Amygdala (tissue), 56 donors: Measurements from ENCODE around the gene MED1.
A peak's percentile ranks its signal among the peaks of the same experiment; 100 is the strongest.
"Not testable (repeated sequence)": the region's sequence is repeated elsewhere in the genome, so short reads cannot be mapped to it uniquely, and the experiment has no call there.

Experiments
- DNase-seq, 56 donors: peaks; one replicate each; lab custom pipeline; 2025; lab: John Stamatoyannopoulos, UW

MED1 gene

DNA sequence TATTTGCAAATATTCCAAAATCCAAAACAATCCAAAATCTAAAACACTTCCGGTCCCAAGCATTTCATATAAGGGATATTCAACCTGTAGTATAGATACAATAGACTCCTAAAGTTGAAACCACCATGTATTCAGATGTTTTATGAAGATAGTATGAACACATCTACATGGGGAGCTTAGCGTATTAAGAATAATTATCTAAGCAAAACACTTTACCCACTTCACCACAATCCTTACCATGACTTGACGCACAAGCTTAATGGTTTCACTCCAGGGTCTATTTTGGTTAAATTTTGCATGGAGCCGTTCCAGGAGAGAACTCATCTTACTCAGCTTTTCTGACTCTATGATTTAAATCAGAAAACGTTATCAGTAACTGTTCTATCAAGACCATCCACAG, 3.5 kb downstream of the MED1 start:
- DNase-seq: no peak

DNA sequence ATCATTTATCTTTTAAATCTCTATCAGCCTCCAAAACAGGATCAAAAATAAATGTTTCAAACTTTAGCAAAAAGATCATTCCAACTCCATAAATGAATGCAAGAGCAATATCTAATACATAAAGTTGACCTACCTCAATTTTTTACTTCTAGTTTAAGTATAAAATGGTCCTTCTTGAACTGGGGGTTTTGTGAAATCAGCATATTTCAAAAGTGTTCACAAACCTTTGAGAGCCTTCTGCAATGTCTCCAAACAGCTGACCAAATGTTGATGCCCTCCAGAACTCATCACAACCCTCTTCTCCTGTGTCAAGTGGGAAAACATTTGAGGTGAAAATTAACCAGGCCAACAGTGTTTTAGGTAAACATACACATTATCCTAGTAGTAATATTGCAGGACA, 7.7 kb downstream of the MED1 start:
- DNase-seq: no peak

DNA sequence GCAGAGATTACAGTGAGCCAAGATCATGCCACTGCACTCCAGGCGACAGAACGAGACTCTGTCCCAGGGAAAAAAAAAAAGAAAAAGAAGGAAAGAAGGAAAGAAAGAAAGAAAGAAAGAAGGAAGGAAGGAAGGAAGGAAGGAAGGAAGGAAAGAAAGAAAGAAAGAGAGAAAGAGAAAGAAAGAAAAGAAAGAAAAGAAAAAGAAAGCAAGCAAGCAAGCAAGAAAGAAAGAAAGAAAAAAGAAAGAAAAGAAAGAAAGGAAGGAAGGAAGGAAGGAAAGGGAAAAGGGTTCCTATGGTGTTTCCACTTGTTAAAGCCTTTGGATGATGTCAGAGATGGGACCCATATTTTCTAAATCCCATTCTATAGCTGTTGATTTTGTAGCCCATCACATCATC, 11.2 kb downstream of the MED1 start:
- not testable (repeated sequence) for DNase-seq

DNA sequence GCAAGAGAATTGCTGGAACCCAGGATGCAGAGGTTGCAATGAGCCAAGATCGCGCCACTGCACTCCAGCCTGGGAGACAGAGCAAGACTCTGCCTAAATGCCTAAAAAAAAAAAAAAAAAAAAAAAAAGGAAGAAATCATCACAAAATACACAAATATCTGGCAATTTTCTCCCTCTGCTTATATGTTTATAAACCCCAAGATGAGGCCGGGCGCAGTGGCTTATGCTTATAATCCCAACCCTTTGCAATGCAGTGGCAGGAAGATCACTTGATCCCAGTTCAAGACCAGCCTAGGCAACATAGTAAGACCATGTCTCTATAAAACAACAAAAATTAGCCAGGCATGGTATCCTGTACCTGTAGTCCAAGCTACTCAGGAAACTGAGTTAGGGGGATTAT, 21.5 kb downstream of the MED1 start:
- no peak for DNase-seq

DNA sequence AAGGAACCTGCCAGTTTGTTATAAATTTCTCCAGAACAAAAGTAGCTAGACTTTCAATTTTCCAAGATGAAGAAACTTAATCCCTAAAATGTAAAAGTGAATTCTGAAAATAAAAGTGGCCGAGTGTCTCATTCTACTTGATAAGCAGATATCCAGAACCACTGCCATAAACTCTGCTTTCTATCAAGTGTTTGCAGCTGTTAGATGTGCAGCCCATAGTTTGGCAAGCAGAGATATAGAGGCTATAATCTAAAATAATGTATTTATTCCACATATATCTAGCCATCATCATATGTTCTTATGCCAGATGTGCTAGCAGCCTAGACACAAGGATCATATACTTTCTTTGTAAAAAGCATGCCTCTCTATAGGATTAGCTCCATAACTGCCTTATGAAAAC, 34.9 kb downstream of the MED1 start:
- DNase-seq: no peak

DNA sequence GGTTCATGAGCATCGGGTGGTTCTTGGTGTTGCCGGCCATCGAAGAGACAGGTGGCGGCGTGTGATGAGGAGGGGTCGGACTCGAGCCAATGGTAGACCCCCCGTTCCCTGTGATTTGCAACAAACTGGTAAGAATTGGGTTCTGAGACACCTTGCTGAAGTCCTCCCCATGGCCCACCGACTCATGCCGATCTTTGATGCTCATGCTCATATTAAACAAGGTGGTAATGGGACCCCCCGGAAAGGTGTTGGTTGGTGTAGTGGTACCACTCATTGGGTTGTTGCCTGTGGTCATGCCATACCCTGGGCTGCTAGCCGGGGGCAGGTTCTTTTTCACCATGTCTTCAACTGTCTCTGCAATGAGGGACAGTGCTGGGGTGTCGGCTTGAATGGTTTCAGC, 40.8 kb downstream of the MED1 start:
- no peak for DNase-seq

DNA sequence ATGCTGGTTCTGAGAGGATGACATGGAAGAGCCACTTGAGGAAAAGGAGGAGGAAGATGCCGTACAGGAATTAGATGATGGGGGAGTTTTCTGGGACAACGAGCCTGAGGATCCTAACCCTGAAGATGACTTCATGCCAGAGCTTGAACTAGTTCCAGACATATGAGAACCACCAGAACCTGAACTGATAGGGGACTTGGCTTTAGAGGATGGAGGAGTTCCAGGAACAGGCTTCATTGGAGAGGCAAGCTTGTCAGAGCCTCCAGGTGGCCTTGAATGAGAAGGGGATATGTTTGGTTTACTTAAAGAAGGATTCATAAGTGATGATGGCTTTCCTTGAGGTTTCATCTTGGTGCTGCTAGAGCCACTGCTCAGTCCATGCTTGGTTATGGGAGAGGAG, 42.7 kb downstream of the MED1 start:
- no peak for DNase-seq

DNA sequence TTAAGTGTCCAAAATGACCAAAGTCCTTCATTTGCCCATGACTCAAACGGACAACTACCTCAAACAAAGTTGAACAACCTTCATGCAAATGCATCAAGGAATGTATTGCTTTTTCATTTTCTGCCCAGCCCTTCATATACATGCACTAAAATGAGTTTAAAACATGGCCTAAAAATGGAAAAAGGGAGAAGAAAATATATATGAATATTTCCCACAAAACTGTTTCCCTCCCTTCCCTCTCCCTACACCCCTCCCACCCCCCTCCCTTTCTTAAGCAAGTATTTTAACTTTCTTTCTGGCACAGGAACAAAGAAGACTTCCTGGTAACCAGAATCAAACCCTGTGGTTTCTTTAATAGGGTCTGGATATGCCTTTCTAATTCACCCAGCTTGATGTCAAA, 44.1 kb downstream of the MED1 start:
- no peak for DNase-seq

DNA sequence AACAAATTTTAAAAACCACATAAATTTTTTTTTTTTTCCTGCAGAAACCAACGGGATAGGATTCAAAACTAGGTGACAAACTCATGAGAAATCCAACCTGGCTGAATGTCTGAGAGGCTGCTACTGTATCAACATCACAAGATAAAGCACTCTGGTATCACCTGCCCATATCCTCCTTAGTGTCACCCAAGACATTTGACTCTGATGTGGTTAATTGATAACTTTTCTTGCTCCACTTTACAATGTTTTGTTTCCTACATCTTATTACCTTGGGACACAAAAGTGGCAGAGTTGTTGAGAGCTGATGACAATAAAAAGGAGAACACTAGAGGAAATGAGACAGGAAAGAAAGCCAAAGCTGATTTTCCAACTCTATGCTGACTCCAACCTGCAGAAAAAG, 45.6 kb downstream of the MED1 start:
- no peak for DNase-seq

DNA sequence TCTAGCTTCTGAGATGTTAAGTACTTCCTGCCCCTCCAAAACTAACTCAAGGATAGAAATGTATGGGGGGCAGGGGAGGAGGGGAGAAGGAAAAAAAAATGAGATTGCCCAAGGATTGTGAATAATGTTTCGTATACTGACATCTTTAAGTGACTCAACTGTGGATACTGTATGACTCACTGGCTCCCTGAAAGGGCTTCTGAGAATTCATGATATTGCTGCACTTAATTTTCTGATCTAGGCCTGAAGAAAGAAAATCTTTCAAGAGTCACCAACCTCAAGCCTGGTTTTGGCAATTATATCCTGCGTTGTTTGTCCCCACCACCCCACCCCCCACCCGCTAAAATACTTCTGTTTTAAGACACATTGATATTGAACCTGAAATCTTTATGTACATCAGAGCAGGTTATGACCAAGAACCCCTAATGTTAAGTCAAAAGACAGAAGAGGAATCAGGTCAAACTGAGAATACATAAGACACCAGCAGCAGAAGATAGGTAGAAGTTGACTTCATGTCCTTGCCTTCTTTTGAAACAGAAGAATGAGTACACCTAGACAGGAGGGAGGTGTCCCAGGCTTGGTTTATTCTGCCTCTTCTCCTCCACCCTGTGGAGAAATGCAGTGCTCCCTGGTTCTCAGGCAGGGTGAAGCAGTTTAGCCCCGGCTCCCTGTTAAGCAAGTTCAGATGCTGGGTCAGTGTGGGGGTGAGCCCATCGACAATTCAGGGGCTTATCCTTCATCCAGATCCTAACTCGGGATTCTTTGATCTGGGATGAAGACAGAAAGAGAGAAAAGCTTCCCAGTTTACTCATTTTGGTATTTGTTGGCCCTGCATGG, 46.3 kb downstream of the MED1 start:
- no peak for DNase-seq

DNA sequence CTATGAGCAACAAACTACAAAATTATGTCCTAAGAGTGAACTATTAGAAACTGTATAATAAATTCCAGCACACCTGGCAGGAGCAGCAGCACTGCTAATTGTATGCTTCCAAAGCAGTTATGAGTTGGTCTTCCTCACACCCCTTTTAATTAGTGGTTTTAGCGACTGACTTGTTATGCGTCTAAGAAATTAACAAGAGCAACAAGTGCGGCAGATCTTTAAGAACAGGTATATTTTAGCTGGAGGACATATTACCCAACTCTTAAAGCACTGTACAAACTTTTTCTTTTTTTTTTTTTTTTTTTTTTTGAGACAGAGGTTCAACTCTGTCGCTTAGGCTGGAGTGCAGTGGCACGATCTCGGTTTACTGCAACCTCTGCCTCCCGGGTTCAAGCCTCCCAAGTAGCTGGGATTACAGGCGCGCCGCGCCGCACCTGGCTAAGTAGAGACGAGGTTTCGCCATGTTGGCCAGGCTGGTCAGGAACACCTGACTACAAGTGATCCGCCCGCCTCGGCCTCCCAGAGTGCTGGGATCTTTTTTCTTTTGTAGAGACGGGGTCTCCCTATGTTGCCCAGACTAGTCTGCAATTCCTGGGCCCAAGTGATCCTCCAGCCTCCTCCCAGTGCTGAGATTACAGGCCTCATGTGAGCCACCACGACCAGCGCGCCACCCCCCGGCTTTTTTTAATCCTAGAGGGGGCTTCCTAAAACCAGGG, 48.0 kb downstream of the MED1 start:
- no peak for DNase-seq

DNA sequence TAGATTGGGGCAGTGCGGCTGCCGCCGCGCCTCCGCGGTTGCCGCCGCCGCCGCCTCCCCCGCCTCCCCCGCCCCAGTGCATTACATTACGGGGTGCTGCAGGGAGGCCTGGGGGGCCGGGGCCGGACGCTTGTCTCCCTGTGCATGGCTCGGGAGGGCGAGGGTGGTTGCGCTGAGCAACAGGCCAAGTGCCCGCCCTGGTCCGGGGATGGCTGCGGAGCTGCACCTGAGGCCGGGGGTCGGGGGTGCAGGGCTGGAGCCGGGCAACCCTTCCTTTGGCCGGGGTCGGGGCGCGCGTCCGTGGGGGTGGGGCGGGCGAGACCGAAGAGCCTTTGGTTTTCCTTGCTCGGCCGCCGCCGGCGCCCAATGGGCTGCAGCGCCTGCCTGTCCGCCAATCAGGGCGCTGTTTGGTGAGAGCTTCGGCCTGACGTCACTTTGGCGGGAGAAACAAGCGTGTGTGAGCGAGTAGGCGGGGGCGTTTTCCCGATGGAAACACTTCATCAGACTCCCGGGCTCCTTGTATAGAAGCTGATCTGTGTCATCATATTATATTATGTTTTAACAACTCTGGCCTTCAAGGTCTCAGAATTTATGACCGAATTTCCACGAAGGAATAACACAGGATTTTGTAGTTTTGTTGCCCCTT, 48.7 kb downstream of the MED1 start:
- peak; percentile 20 to 96 (median 86) for DNase-seq

DNA sequence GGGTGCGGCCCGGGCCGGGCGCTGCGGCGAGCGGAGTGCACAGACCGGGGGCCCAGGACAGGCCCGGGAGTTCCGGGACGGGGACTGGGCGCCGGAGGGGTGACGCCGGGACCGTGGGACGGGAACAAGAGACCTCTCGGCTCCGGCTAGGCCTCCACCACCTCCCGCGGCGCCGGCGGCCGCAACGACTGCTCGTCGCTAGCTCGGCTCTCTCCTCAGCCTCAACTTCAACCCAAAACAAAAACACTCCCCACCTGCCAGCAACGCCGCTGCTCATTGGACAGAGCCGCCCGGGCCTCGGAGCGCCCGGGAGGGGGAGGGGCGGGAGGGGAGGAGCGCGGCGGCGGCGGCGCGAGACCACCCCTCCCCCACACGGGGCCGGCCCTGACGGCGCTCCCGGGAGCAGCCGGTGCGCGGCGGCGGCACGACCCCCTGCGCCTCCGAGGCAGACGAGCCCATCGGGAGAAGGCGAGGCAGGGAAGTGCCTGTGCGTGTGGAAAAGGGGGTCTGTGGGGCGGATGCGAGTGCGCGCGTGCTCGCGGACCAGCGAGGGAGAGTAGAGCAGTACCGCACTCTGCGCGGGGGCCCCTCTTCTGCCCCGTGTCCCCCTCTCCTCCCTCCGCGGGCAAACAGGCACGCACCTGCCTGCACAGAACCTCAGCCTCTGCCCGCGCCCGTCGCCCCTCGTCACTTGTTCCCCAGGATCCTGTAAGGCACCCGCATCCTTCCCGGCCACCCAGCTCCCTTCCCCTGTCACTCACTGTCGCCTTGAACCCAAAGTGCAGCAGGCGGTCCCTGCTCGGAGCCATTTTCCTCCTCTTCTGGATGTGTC, 49.4 kb downstream of the MED1 start, which contains the start of gene FBXL20:
Gene FBXL20 (minus strand): TSS at position 215 of the 832 bp plus-strand sequence. CDS start 224 bp downstream, outside the sequence.
- peak; percentile 33 to 91 (median 80) for DNase-seq

DNA sequence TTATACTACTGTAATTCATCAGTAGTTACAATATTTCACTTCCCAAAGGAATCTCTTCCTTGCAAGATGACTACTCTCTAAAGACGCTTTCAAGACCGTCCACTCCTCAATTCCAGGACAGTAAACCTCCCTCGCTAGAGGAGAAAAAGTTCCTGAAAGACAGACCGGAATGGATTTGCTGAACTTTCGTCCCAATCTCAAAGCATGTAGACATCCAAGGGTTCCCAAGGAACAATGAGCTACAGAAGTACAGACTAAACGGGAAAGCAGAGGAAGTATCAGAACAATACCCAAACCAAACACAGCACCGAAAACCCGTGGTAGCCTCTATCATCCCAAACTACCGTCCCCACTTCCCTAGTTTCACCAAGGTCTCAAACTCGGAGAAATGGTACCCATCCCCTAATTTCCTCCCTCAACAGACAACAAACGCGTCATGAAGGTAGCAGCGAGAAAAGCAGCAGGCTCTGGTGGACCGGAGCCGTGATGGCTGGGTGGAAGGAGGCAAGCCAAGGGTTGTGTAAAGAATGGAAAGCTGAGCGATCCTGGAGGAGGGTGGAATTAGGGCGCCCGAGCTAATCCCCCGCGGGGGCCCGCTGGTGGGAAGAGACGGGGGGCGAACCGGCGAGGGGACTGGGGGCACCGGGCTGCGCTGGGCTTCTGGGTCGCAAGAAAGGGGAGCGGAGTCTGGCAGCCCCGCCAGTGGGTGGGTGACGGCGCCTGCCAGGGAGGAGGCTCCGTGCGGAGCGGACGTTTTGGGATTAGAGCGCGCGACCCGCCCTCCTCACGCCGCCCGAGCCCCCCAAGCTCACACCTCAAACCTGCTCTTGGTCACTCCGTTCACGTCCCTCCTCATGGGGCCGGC, 50.3 kb downstream of the MED1 start:
- DNase-seq: peak in 16 of 56 donors; percentile 2 to 66 (median 35)

DNA sequence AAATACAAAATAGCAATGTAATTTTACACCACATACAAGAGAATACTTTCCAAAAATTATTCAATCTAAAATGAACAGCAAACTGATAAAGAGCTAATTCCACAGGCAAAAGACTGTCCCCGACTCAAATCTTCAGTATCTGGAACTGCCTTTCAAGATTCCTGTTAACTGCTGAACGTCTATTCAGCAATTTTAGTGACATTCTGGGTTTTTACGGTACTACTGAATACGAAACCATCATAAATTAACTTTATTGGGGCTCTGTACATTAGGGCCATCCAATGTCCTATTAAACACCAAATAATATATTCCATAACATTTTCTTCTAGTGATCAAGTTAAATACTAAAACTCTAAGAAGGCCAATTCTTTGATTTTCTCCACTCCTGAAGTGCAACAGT, 51.3 kb downstream of the MED1 start:
- DNase-seq: no peak

DNA sequence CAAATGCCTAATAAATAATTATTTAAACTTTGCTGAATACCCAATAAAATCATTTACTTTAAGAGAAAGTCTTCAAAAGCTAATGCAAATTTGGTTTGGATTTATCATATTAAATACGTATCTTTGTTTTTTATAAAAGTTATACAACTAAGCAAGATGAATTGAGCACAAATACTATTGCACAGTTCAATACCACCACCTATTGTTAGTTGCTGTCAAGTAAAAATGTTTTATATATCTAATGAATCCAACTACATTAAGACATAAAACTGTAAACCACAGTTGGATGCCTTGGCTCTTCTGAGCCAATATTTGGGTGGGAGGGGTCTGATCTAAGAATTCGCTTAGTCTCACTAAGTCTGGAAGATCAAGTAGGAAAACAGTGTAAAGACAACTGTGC, 57.3 kb downstream of the MED1 start:
- DNase-seq: no peak

DNA sequence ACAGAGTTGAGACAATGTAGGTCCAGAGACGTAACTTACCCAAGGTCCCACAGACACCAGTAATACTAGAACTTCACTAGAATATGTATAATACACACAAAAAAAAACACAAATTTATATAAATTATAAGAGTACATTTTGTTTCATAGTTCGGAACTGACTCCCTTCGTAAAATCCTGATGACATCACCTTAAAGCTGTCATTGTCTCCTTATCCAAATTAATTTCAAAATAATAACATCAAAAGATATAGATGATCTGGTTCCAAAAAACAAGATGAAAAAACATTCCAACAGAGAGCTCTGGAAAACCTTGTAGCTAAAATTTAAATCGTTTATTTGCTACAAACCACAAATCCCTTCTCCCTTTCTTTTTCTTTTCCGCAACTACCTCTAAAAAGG, 59.6 kb downstream of the MED1 start:
- DNase-seq: no peak

DNA sequence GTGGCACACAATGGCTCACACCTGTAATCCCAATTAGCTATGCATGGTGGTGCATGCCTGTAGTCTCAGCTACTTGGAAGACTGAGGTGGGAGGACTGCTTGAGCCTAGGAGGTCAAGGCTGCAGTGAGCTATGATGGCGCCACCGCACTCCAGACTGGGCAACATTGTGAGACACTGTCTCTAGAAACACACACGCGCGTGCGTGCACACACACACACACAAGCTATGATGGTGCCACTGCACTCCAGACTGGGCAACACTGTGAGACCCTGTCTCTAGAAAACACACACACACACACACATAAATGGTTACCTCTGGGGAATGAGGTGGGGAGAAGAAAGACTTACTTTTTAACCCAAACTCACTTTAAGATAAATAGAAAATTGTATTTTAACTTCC, 66.0 kb downstream of the MED1 start:
- no peak for DNase-seq

DNA sequence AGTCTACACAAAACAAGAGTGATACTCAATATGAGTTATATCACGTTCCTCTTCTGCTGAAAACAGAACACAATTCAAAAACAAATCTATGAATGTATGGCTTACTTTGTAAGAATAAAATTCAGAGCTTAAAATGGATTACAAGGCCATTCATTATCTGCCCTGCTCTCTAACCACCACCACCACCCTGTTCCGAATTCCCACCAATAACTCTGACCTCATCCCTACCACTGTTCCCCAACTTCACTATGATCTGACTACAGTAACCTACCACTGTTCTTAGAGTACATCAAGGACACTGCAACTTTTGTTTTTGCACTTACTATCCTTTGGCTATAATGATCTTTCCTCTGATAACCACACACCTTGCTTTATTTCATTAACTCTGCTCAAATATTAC, 70.9 kb downstream of the MED1 start:
- DNase-seq: no peak

DNA sequence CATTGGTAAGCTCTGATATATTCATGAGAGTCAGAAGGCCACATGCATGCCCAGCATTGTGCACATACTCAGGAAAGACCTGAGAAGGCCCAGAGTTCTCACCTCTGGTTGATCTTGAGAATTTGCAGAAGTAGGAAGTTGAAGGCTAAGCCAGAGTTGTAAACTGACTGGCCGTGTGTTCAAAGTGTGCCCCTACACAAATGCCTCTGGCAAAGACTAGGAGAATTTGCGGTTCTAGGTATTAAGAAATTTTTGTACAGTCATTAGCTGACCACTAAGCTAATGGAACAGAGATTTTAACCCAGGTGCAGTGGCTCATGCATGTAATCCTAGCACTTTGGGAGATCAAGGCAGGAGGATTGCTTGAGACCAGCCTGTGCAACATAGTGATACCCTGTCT, 74.6 kb downstream of the MED1 start:
- no peak for DNase-seq
